GM18520 (cell line): ENCODE data around the gene TRPV4.

Experiments used
- ATAC-seq: cut with Tn5 transposase; IDR thresholded peaks from one replicate; pipeline ENCODE4 v1.9.1; 2021; ENCODE audit not compliant: unreplicated experiment

Gene TRPV4

GRCh38 chr12:109810954-109811623 is 22.1 kb downstream of the TRPV4 start:
- ATAC-seq: no peak

GRCh38 chr12:109808876-109809646 is 24.1 kb downstream of the TRPV4 start:
- ATAC-seq: no peak

- no peak for ATAC-seq
Observed at GRCh38 chr12:109807954-109808643, 25.1 kb downstream of the TRPV4 start.

GRCh38 chr12:109804820-109805761 is 28.1 kb downstream of the TRPV4 start:
- no peak for ATAC-seq

GRCh38 chr12:109803678-109804077 is 29.5 kb downstream of the TRPV4 start:
- ATAC-seq: no peak

- ATAC-seq: no peak
Observed at GRCh38 chr12:109802828-109803227, 30.4 kb downstream of the TRPV4 start.

GRCh38 chr12:109800536-109800935 is 32.7 kb downstream of the TRPV4 start:
- ATAC-seq: no peak

- ATAC-seq: no peak
Observed at GRCh38 chr12:109798691-109799090, 34.5 kb downstream of the TRPV4 start.

GRCh38 chr12:109797905-109798669 is 35.1 kb downstream of the TRPV4 start:
- no peak for ATAC-seq

GRCh38 chr12:109796057-109796456 is 37.1 kb downstream of the TRPV4 start:
- ATAC-seq: no peak

GRCh38 chr12:109795023-109795422 is 38.2 kb downstream of the TRPV4 start:
- no peak for ATAC-seq

- no peak for ATAC-seq
Observed at GRCh38 chr12:109793826-109794501, 39.2 kb downstream of the TRPV4 start.

GRCh38 chr12:109793411-109793810 is 39.8 kb downstream of the TRPV4 start:
- no peak for ATAC-seq

- ATAC-seq: no peak
Observed at GRCh38 chr12:109792992-109793391, 40.2 kb downstream of the TRPV4 start.

- no peak for ATAC-seq
Observed at GRCh38 chr12:109789526-109790048, 43.6 kb downstream of the TRPV4 start.

- ATAC-seq: no peak
Observed at GRCh38 chr12:109786799-109787198, 46.4 kb downstream of the TRPV4 start.

GRCh38 chr12:109785854-109786253 is 47.3 kb downstream of the TRPV4 start:
- ATAC-seq: no peak

- ATAC-seq: no peak
Observed at GRCh38 chr12:109783965-109784244, 49.3 kb downstream of the TRPV4 start.

- ATAC-seq: no peak
Observed at GRCh38 chr12:109783135-109783964, 49.8 kb downstream of the TRPV4 start.
